ENCODE results near the gene HJURP.

GRCh38 chr2:233793465-233794127 is 60.7 kb downstream of the HJURP start:
- TF ChIP-seq CTCF (IDR thresholded peaks at IDR 0.05; ENCODE audit: insufficient read depth, low read length) (no peak), POLR2AphosphoS5 (IDR thresholded peaks at IDR 0.05; ENCODE audit: low read depth) (no peak), SPI1 (IDR thresholded peaks at IDR 0.05; ENCODE audit: borderline replicate concordance, low read depth) (no peak)
- TF ChIP-seq, protein P1, sequence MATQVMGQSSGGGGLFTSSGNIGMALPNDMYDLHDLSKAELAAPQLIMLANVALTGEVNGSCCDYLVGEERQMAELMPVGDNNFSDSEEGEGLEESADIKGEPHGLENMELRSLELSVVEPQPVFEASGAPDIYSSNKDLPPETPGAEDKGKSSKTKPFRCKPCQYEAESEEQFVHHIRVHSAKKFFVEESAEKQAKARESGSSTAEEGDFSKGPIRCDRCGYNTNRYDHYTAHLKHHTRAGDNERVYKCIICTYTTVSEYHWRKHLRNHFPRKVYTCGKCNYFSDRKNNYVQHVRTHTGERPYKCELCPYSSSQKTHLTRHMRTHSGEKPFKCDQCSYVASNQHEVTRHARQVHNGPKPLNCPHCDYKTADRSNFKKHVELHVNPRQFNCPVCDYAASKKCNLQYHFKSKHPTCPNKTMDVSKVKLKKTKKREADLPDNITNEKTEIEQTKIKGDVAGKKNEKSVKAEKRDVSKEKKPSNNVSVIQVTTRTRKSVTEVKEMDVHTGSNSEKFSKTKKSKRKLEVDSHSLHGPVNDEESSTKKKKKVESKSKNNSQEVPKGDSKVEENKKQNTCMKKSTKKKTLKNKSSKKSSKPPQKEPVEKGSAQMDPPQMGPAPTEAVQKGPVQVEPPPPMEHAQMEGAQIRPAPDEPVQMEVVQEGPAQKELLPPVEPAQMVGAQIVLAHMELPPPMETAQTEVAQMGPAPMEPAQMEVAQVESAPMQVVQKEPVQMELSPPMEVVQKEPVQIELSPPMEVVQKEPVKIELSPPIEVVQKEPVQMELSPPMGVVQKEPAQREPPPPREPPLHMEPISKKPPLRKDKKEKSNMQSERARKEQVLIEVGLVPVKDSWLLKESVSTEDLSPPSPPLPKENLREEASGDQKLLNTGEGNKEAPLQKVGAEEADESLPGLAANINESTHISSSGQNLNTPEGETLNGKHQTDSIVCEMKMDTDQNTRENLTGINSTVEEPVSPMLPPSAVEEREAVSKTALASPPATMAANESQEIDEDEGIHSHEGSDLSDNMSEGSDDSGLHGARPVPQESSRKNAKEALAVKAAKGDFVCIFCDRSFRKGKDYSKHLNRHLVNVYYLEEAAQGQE (IDR thresholded peaks at IDR 0.05; ENCODE audit: insufficient replicate concordance, low read depth): no peak
